ENCODE measurements around the gene GDF10. TPM values are rescaled to one million over a fixed set of nuclear protein-coding genes. Genes with fewer than 3 reads are reported as not detected.

GDF10 gene
- total and polyA plus RNA-seq, 2 of the 8 experiments (the other 6 are each of a cell fraction or from before 2014, with no cell fraction given): 0.19 to 0.32 TPM

DNA sequence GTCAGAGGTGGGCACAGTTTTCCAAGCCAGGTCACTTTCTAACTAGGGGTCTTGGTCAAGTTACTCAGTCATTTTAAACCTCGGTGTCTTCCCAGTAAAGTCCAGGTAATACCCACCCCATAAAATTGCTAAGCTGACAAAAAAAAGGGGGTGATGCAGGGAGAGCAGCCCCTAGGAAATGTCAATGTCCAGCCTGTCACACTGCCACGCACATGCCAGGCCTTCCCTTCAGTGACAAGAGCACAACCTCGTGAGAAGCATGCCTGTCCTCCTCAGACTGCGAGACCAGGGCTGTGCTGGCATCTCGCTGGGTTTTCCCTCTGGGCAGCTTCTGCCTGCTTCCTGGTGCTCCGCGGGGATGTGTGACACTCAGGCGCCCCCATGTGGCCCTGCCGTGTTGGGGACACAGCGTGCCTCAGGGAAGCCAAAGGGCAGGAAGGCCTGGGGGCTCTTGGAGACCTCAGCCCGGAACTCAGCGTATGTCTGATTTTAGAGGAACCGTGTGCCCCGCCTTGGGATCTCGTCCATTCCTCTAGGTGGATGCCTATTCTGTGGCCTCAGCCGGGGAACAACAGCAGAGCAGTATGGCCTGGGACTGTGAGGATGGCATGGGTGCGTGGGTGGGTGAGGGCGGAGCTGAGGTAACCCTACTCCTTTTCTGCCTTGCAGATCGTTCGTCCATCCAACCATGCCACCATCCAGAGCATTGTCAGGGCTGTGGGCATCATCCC, 12.1 kb downstream of the GDF10 start:
- Histone ChIP-seq H2BK12ac (ENCODE audit: low read depth, low read length) (no peak overlapping the region), H3K4ac (replicated peaks; ENCODE audit: insufficient read length, low read depth, low read length) (no peak overlapping the region), H3K36me3 (ENCODE audit: control insufficient read depth in 2 of 4, insufficient read depth in 4 of 4, low read length in 3 of 4) (no peaks in the 10 kb centered on the region), H4K91ac (replicated peaks; ENCODE audit: insufficient read length, low read length) (no peak overlapping the region), H2BK20ac (ENCODE audit: low read length) (no peak overlapping the region), H2BK5ac (ENCODE audit: low read depth, low read length) (no peak overlapping the region), H3K27ac (ENCODE audit: low read depth, low read length) (no peak overlapping the region), H3K9ac (replicated peaks in 1 of 4; ENCODE audit: extremely low read depth in 1 of 4, low read depth in 3 of 4, low read length in 3 of 4) (no peak overlapping the region), H3K4me1 (replicated peaks in 1 of 4; ENCODE audit: control insufficient read depth in 3 of 4, insufficient read depth in 4 of 4, low read length in 3 of 4) (peaks cover 0 to 5% (median 0%) of the 10 kb centered on the region in 4 experiments; a peak in 3 of 7 replicates), H3K79me1 (ENCODE audit: low read depth, low read length) (no peaks in the 10 kb centered on the region), H3K23me2 (ENCODE audit: low read depth, low read length) (no peaks in the 10 kb centered on the region), H4K20me1 (replicated peaks in 1 of 2; ENCODE audit: control insufficient read depth in 1 of 2, insufficient read depth in 2 of 2, low read length in 2 of 2) (no peaks in the 10 kb centered on the region), H3K9me3 (ENCODE audit: insufficient read depth in 2 of 2, low read depth in 1 of 2, low read length in 1 of 2) (no peaks in the 10 kb centered on the region), H3K14ac (ENCODE audit: insufficient read length) (no peak overlapping the region), H3K4me3 (ENCODE audit: extremely low read depth in 1 of 4, insufficient read depth in 2 of 4, low read depth in 3 of 4, low read length in 4 of 4) (no peak overlapping the region), H2AFZ (ENCODE audit: low read length) (peak overlapping the region; percentile 99), H4K5ac (ENCODE audit: insufficient read length, low read depth, low read length) (peak overlapping the region; percentile 18), H3K4me2 (ENCODE audit: insufficient read depth in 1 of 2, low read depth in 2 of 2, low read length in 2 of 2) (no peak overlapping the region), H2AK5ac (ENCODE audit: low read depth, low read length) (no peak overlapping the region), H3K79me2 (ENCODE audit: control insufficient read depth in 1 of 2, insufficient read depth in 2 of 2, low read length in 2 of 2) (no peaks in the 10 kb centered on the region), H2BK15ac (ENCODE audit: low read length) (no peak overlapping the region), H3K18ac (ENCODE audit: extremely low read depth, low read length) (no peak overlapping the region), H3K27me3 (replicated peaks in 1 of 4; ENCODE audit: control insufficient read depth in 3 of 4, extremely low read depth in 1 of 4, insufficient read depth in 3 of 4, low read length in 3 of 4) (no peaks in the 10 kb centered on the region), H3K56ac (replicated peaks; ENCODE audit: insufficient read length, low read depth, low read length) (no peak overlapping the region), H2BK120ac (replicated peaks; ENCODE audit: low read depth, low read length) (no peak overlapping the region), H3K23ac (ENCODE audit: insufficient read length) (no peak overlapping the region), H4K8ac (ENCODE audit: extremely low read depth, insufficient read depth, low read length) (no peak overlapping the region)
- CTCF ChIA-PET (ENCODE audit: partially characterized antibody): interaction anchor here (0.8 to 11.8 kb wide), 32 partner anchors 9 to 317 kb away, joined by 3 to 201 read pairs (median 5); partner anchors contain the start of gene GDF10
- peak; percentile 59 to 87 for DNase-seq (ENCODE audit: low read depth in 1 of 2, low spot score in 2 of 2)
- no peak for FAIRE-seq
- POLR2A ChIA-PET (ENCODE audit: partially characterized antibody): no interaction called here
- WGBS, 2 experiments (ENCODE audit: extremely low coverage in 1 of 2, insufficient coverage in 1 of 2, insufficient read length in 1 of 2, insufficient replicate concordance in 2 of 2, low coverage in 1 of 2, low lambda C conversion rate in 2 of 2, missing lambda C conversion rate in 1 of 2): 37% methylated on average over 18 of the region's 20 CpGs; no CpG with 5 or more reads in 1 of the 2 experiments
- TF ChIP-seq CBX8 (IDR thresholded peaks at IDR 0.05; ENCODE audit: borderline replicate concordance, low read depth, low read length) (no peak), RAD21 (IDR thresholded peaks at IDR 0.05 in 1 of 2, conservative IDR thresholded peaks at IDR 0.05 in 1 of 2; ENCODE audit: low read depth in 2 of 2, low read length in 2 of 2) (peak; percentile 96 to 97), SRF (IDR thresholded peaks at IDR 0.05; ENCODE audit: low read depth, low read length) (no peak), FOSL1 (IDR thresholded peaks at IDR 0.05; ENCODE audit: insufficient read depth, low read depth, low read length) (no peak), EP300 (IDR thresholded peaks at IDR 0.05; ENCODE audit: borderline replicate concordance in 1 of 2, low read depth in 2 of 2, low read length in 2 of 2) (no peak), MAFK (IDR thresholded peaks at IDR 0.05; ENCODE audit: low read depth, low read length) (peak; percentile 17; the same call in 1 of the 2 replicates), TCF12 (IDR thresholded peaks at IDR 0.05; ENCODE audit: low read depth, low read length) (no peak)
- TF ChIP-seq, protein P1, sequence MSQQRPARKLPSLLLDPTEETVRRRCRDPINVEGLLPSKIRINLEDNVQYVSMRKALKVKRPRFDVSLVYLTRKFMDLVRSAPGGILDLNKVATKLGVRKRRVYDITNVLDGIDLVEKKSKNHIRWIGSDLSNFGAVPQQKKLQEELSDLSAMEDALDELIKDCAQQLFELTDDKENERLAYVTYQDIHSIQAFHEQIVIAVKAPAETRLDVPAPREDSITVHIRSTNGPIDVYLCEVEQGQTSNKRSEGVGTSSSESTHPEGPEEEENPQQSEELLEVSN (IDR thresholded peaks at IDR 0.05): 0 out of 2 replicates have a peak, but pooled peaks have one; percentile 16
- TF ChIP-seq, protein P2, sequence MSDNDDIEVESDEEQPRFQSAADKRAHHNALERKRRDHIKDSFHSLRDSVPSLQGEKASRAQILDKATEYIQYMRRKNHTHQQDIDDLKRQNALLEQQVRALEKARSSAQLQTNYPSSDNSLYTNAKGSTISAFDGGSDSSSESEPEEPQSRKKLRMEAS (IDR thresholded peaks at IDR 0.05): peak; percentile 56
